Naive thymus-derived CD4-positive, alpha-beta T cell (primary cell): ENCODE measurements around the gene EPB41. TPM values are rescaled to one million over a fixed set of nuclear protein-coding genes. Genes with fewer than 3 reads are reported as not detected.
"Not testable (repeated sequence)": the region's sequence is repeated elsewhere in the genome, so short reads cannot be mapped to it uniquely, and the experiment has no call there.

ENCODE experiments used
- ATAC-seq: fragments of 150-1000 bp; cut with Tn5 transposase; 2 replicates; pipeline ENCODE4 v1.10.0; 2021; ENCODE audit warnings: mild to moderate bottlenecking, moderate library complexity
- CTCF ChIA-PET: fragments of 350-600 bp; sonication (Branson Sonifier 250); formaldehyde crosslinking; loops from one replicate; lab custom pipeline; 2021; ENCODE audit warnings: antibody characterized with exemption; lab: Charles Lee
- POLR2A ChIA-PET: fragments of 350-600 bp; sonication (Branson Sonifier 250); formaldehyde crosslinking; loops from one replicate; lab custom pipeline; 2021; ENCODE audit warnings: antibody characterized with exemption, inconsistent platforms; lab: Charles Lee
- DNase-seq, 9 donors: peaks; one replicate each; pipeline versions ENCODE4 v3.0.0 to v3.0.0-alpha.2; 2020 to 2022; ENCODE audit warnings: mixed read lengths in 1 of 9
- H3K27ac ChIP-seq: one replicate; pipeline ENCODE4 v1.7.0; 2013; ENCODE audit warnings: mild to moderate bottlenecking, low read depth, low read length, moderate library complexity
- H3K27me3 ChIP-seq, 2 donors: one replicate each; pipeline ENCODE4 v1.7.0; 2013; ENCODE audit warnings: low read length in 2 of 2, mild to moderate bottlenecking in 2 of 2, moderate library complexity in 2 of 2; ENCODE audit not compliant: control insufficient read depth in 2 of 2, insufficient read depth in 2 of 2
- H3K36me3 ChIP-seq, 3 experiments: 1 replicate in 2 of 3; 2 replicates in 1 of 3; pipeline ENCODE4 v1.7.0; 2013; ENCODE audit warnings: low read length in 3 of 3, mild to moderate bottlenecking in 3 of 3, moderate library complexity in 1 of 3; ENCODE audit not compliant: insufficient read depth in 3 of 3, control insufficient read depth in 2 of 3
- H3K4me1 ChIP-seq, 2 donors: one replicate each; pipeline ENCODE4 v1.7.0; 2013; ENCODE audit warnings: low read length in 2 of 2, mild to moderate bottlenecking in 2 of 2, moderate library complexity in 1 of 2; ENCODE audit not compliant: control insufficient read depth in 2 of 2, insufficient read depth in 2 of 2
- H3K4me3 ChIP-seq: 2 replicates; pipeline ENCODE4 v1.7.0; 2013; ENCODE audit warnings: mild to moderate bottlenecking, low read length
- H3K9me3 ChIP-seq, 3 experiments: 1 replicate in 2 of 3; 2 replicates in 1 of 3; pipeline ENCODE4 v1.7.0; 2013; ENCODE audit warnings: low read length in 3 of 3; ENCODE audit not compliant: control insufficient read depth in 2 of 3
- H3K27ac Mint-ChIP-seq, 9 donors: one replicate each; pipeline ENCODE4 v1.8.0; 2020 to 2022; ENCODE audit warnings: mixed read lengths in 9 of 9, mild to moderate bottlenecking in 8 of 9, moderate library complexity in 5 of 9, inconsistent platforms in 2 of 9
- H3K27me3 Mint-ChIP-seq, 5 donors: one replicate each; pipeline ENCODE4 v1.8.0; 2021 to 2022; ENCODE audit warnings: mixed read lengths in 5 of 5, mild to moderate bottlenecking in 1 of 5
- H3K36me3 Mint-ChIP-seq, 5 donors: one replicate each; pipeline ENCODE4 v1.8.0; 2020 to 2022; ENCODE audit warnings: mixed read lengths in 5 of 5, mild to moderate bottlenecking in 3 of 5, inconsistent platforms in 1 of 5
- H3K4me1 Mint-ChIP-seq, 7 donors: one replicate each; pipeline ENCODE4 v1.8.0; 2020 to 2022; ENCODE audit warnings: mixed read lengths in 7 of 7, mild to moderate bottlenecking in 3 of 7, inconsistent platforms in 1 of 7
- H3K4me3 Mint-ChIP-seq, 10 donors: one replicate each; pipeline ENCODE4 v1.8.0; 2020 to 2022; ENCODE audit warnings: mild to moderate bottlenecking in 10 of 10, mixed read lengths in 10 of 10, moderate library complexity in 6 of 10, inconsistent platforms in 2 of 10
- H3K9me3 Mint-ChIP-seq, 11 donors: one replicate each; pipeline ENCODE4 v1.8.0; 2020 to 2022; ENCODE audit warnings: mixed read lengths in 11 of 11, mild to moderate bottlenecking in 4 of 11, inconsistent platforms in 1 of 11, moderate library complexity in 1 of 11
- intact Hi-C, 2 donors: fragments of 100-400 bp; cut with micrococcal nuclease; formaldehyde crosslinking; loops; one replicate each; pipeline ENCODE4 v1.15.1; 2023
- polyA plus RNA-seq, 2 donors: library from polyadenylated mRNA; unstranded; fragments of 300-500 nt; fragmentation: Illumina TruSeq; gene quantifications; one replicate each; pipeline ENCODE4 v1.2.3, GENCODE V29; 2021
- total RNA-seq, 6 experiments: library from RNA in 5 of 6; stranded (reverse) in 5 of 6; gene quantifications; 1 replicate in 5 of 6; 2 replicates in 1 of 6; pipeline ENCODE4 v1.2.3 and lab custom pipeline; 2021 to 2026

EPB41 gene
- total and polyA plus RNA-seq, 7 experiments from 2014 or later = 115 to 325 (median 162) TPM

DNA sequence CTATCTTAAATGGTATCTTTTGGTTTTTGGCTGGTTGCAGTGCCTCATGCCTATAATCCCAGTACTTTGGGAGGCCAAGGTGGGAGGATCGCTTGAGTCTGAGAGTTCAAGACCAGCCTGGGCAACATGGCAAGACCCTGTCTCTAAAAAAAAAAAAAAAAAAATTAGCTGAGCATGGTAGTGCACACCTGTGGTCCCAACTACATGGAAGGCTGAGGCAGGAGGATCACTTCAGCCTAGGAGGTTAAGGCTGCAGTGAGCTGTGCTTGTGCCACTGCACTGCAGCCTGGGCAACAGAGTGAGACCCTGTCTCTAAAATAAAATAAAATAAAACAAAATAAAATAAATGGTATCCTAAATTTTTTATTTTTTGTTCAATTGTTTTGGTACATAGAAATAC is 131.3 kb downstream of the EPB41 start:
- H3K4me1 Mint-ChIP-seq, H3K27ac ChIP-seq, H3K9me3 ChIP-seq, H3K9me3 Mint-ChIP-seq, DNase-seq, H3K4me3 ChIP-seq, H3K27me3 Mint-ChIP-seq, H3K27ac Mint-ChIP-seq, H3K4me3 Mint-ChIP-seq, H3K4me1 ChIP-seq, H3K27me3 ChIP-seq, ATAC-seq, intact Hi-C loops: not testable (repeated sequence)
- peaks cover 9 to 46% (median 12%) of the 10 kb centered on the region in 3 experiments for H3K36me3 ChIP-seq
- peaks cover 10 to 53% (median 22%) of the 10 kb centered on the region in 5 donors for H3K36me3 Mint-ChIP-seq
- POLR2A ChIA-PET = interaction anchor here (0.7 to 1.2 kb wide), 2 partner anchors 13 to 94 kb away, joined by 3 to 5 read pairs; no protein-coding TSS in a partner anchor
- CTCF ChIA-PET = interaction anchor here (0.6 to 0.7 kb wide), 2 partner anchors 38 to 161 kb away, joined by 3 to 5 read pairs; no protein-coding TSS in a partner anchor

DNA sequence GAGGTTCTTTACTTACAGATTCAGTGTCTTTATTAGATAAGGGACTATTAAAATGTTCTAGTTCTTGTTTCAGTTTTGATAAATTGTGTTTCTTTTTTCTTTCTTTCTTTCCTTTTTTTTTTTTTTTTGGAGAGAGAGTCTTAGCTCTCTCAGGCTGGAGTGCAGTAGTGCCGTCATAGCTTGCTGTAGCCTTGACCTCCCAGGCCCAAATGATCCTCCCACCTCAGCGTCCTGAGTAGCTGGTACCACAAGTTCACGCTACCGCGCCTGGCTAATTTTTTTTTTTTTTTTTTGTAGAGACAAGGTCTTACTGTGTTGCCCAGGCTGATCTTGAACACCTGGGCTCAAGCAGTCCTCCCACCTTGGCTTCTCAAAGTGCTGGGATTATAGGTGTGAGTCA is 132.8 kb downstream of the EPB41 start:
- no peaks in the 10 kb centered on the region for H3K27me3 ChIP-seq
- no peak overlapping the region for H3K27ac ChIP-seq
- Mint-ChIP-seq H3K27me3 (no peaks in the 10 kb centered on the region), H3K27ac (peak overlapping the region in 3 of 9 donors; percentile 14 to 62 (median 33)), H3K9me3 (no peaks in the 10 kb centered on the region), H3K4me1 (peaks cover 0 to 3% (median 0%) of the 10 kb centered on the region in 7 donors), H3K4me3 (no peak overlapping the region), H3K36me3 (peaks cover 10 to 44% (median 17%) of the 10 kb centered on the region in 5 donors)
- no peak overlapping the region for H3K4me3 ChIP-seq
- no peak for ATAC-seq
- ChIA-PET POLR2A (no interaction called here), CTCF (interaction anchor here (0.5 to 0.6 kb wide), 3 partner anchors 76 to 534 kb away, joined by 3 read pairs; partner anchors contain the start of gene TMEM200B)
- no peaks in the 10 kb centered on the region for H3K9me3 ChIP-seq
- no peak for DNase-seq
- intact Hi-C loops = no loop called here
- H3K36me3 ChIP-seq = peaks cover 9 to 39% (median 12%) of the 10 kb centered on the region in 3 experiments
- H3K4me1 ChIP-seq = no peaks in the 10 kb centered on the region

DNA sequence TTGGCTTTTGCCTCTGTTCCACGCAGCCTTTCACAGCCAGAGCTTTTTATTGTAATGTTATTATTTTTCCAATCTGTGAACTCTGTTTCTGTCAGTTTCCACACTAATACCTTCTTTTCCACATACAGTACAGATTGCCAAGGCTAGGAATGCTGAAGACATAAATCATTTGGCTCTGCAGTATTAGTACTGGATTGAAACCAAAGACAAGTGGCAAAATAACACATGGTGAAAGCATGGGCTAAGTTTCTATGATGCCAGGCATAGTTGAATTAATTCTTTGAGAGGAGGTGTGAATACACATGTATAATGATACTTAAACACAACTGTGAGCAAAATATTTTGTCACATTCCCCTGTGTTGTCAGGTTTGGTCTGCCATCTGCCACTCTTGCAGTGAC is 135.8 kb downstream of the EPB41 start:
- peaks cover 0 to 3% (median 0%) of the 10 kb centered on the region in 7 donors for H3K4me1 Mint-ChIP-seq
- Histone ChIP-seq H3K27me3 (no peaks in the 10 kb centered on the region), H3K4me1 (no peaks in the 10 kb centered on the region), H3K9me3 (no peaks in the 10 kb centered on the region), H3K27ac (no peak overlapping the region), H3K36me3 (peaks cover 11 to 40% (median 17%) of the 10 kb centered on the region in 3 experiments), H3K4me3 (no peak overlapping the region)
- DNase-seq (no peak), ATAC-seq (no peak)
- H3K4me3 Mint-ChIP-seq = no peak overlapping the region
- H3K27ac Mint-ChIP-seq = no peak overlapping the region
- intact Hi-C loops = no loop called here
- ChIA-PET POLR2A (no interaction called here), CTCF (interaction anchor here (0.6 to 2.4 kb wide), 4 partner anchors 14 to 533 kb away, joined by 3 to 12 read pairs (median 3); no protein-coding TSS in a partner anchor)
- no peaks in the 10 kb centered on the region for H3K9me3 Mint-ChIP-seq
- H3K36me3 Mint-ChIP-seq = peaks cover 0 to 33% (median 1%) of the 10 kb centered on the region in 5 donors
- no peaks in the 10 kb centered on the region for H3K27me3 Mint-ChIP-seq

DNA sequence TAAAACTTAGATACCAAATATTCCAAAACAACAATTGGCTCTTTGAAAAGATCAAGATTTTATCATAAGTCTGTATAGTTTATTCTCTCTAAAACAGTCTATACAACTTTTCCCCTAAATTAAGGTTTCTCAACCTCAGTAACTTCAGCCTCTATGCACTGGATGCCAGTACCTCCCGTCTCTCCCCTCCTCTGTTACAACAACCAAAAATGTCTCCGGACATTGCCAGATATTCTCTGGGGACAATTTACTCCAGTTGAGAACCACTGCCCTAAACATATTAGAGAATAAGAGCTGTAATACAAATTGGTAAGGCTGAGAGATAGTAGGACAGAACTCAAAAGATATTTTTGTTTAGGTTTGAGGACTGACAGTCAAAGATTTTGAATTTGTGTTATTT is 137.7 kb downstream of the EPB41 start:
- H3K9me3 Mint-ChIP-seq = no peaks in the 10 kb centered on the region
- H3K4me1 Mint-ChIP-seq = no peaks in the 10 kb centered on the region
- peaks cover 11 to 47% (median 20%) of the 10 kb centered on the region in 3 experiments for H3K36me3 ChIP-seq
- CTCF ChIA-PET = no interaction called here
- ATAC-seq (no peak), DNase-seq (no peak)
- no peaks in the 10 kb centered on the region for H3K9me3 ChIP-seq
- H3K4me3 ChIP-seq = no peak overlapping the region
- POLR2A ChIA-PET = no interaction called here
- H3K4me1 ChIP-seq = no peaks in the 10 kb centered on the region
- H3K27ac ChIP-seq = no peak overlapping the region
- no peaks in the 10 kb centered on the region for H3K27me3 ChIP-seq
- no peaks in the 10 kb centered on the region for H3K27me3 Mint-ChIP-seq
- H3K4me3 Mint-ChIP-seq = no peak overlapping the region
- peaks cover 0 to 25% (median 0%) of the 10 kb centered on the region in 5 donors for H3K36me3 Mint-ChIP-seq
- H3K27ac Mint-ChIP-seq = no peak overlapping the region
- intact Hi-C loops = no loop called here

DNA sequence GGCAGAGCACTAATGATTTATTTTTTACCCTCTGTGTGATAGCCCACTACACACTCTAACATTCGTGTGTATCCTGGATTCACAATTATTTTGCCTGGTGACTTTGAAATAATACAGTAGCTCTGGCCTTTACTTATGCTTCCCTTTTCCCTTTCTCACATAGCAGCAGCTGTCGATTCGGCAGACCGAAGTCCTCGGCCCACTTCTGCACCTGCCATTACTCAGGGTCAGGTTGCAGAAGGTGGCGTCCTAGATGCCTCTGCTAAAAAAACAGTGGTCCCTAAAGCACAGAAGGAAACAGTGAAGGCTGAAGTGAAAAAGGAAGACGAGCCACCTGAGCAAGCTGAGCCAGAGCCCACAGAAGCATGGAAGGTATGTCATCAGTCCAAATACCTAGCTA is 138.6 kb downstream of the EPB41 start:
- Histone ChIP-seq H3K36me3 (peaks cover 11 to 43% (median 20%) of the 10 kb centered on the region in 3 experiments), H3K9me3 (no peaks in the 10 kb centered on the region), H3K27me3 (no peaks in the 10 kb centered on the region), H3K27ac (no peak overlapping the region), H3K4me1 (no peaks in the 10 kb centered on the region), H3K4me3 (no peak overlapping the region)
- Mint-ChIP-seq H3K9me3 (no peaks in the 10 kb centered on the region), H3K4me1 (peaks cover 0 to 4% (median 0%) of the 10 kb centered on the region in 7 donors), H3K27me3 (no peaks in the 10 kb centered on the region), H3K36me3 (peaks cover 0 to 26% (median 0%) of the 10 kb centered on the region in 5 donors), H3K27ac (peak overlapping the region in 2 of 9 donors; percentile 20 to 68), H3K4me3 (no peak overlapping the region)
- no peak for ATAC-seq
- ChIA-PET POLR2A (no interaction called here), CTCF (no interaction called here)
- intact Hi-C loops = no loop called here
- DNase-seq = no peak

DNA sequence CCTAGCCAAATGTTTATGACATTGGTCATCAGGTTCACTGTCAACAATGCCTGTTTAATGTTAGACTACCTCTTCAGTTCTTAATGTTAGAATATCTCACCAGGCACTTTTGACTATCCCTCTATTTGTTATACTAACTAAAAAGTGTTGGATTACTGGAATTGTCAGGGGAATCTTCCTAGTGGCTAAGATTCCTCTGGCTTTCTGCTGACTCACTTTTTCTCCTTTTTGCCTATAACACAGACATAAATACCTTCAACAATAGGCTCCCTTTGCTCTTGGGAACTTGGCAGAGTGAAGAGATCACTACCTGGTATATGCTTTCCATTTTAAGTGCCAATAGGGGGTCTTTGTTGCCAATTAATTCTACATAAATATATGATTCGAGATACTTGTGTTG is 140.8 kb downstream of the EPB41 start:
- no peak overlapping the region for H3K27ac ChIP-seq
- no peaks in the 10 kb centered on the region for H3K9me3 ChIP-seq
- no peak for ATAC-seq
- H3K4me1 ChIP-seq = no peaks in the 10 kb centered on the region
- Mint-ChIP-seq H3K27ac (peak overlapping the region in 2 of 9 donors; percentile 5 to 77), H3K36me3 (peaks cover 0 to 20% (median 0%) of the 10 kb centered on the region in 5 donors), H3K4me1 (peaks cover 0 to 4% (median 0%) of the 10 kb centered on the region in 7 donors), H3K4me3 (no peak overlapping the region), H3K27me3 (no peaks in the 10 kb centered on the region), H3K9me3 (no peaks in the 10 kb centered on the region)
- POLR2A ChIA-PET = no interaction called here
- H3K36me3 ChIP-seq = peaks cover 6 to 55% (median 13%) of the 10 kb centered on the region in 3 experiments
- DNase-seq = no peak
- H3K27me3 ChIP-seq = no peaks in the 10 kb centered on the region
- no peak overlapping the region for H3K4me3 ChIP-seq
- intact Hi-C loops = no loop called here
- CTCF ChIA-PET = no interaction called here

GRCh38 chr1:29056256-29056655 is 141.9 kb downstream of the EPB41 start:
- Mint-ChIP-seq H3K27me3 (no peaks in the 10 kb centered on the region), H3K4me1 (peaks cover 1 to 7% (median 6%) of the 10 kb centered on the region in 7 donors), H3K4me3 (no peak overlapping the region), H3K27ac (no peak overlapping the region), H3K9me3 (no peaks in the 10 kb centered on the region), H3K36me3 (peaks cover 0 to 23% (median 6%) of the 10 kb centered on the region in 5 donors)
- DNase-seq = no peak
- intact Hi-C loops = no loop called here
- Histone ChIP-seq H3K4me1 (no peaks in the 10 kb centered on the region), H3K4me3 (no peak overlapping the region), H3K36me3 (peaks cover 6 to 59% (median 13%) of the 10 kb centered on the region in 3 experiments), H3K27me3 (no peaks in the 10 kb centered on the region), H3K9me3 (no peaks in the 10 kb centered on the region), H3K27ac (no peak overlapping the region)
- POLR2A ChIA-PET = no interaction called here
- ATAC-seq = no peak
- CTCF ChIA-PET = no interaction called here
